Islet of Langerhans (tissue), 1 donor: ENCODE data around the gene ACTR5.

Experiments
- FAIRE-seq: peaks from one replicate; lab custom pipeline; 2011; peaks lifted over from hg19 to GRCh38; lab: Jason Lieb, UNC

The ACTR5 gene

DNA sequence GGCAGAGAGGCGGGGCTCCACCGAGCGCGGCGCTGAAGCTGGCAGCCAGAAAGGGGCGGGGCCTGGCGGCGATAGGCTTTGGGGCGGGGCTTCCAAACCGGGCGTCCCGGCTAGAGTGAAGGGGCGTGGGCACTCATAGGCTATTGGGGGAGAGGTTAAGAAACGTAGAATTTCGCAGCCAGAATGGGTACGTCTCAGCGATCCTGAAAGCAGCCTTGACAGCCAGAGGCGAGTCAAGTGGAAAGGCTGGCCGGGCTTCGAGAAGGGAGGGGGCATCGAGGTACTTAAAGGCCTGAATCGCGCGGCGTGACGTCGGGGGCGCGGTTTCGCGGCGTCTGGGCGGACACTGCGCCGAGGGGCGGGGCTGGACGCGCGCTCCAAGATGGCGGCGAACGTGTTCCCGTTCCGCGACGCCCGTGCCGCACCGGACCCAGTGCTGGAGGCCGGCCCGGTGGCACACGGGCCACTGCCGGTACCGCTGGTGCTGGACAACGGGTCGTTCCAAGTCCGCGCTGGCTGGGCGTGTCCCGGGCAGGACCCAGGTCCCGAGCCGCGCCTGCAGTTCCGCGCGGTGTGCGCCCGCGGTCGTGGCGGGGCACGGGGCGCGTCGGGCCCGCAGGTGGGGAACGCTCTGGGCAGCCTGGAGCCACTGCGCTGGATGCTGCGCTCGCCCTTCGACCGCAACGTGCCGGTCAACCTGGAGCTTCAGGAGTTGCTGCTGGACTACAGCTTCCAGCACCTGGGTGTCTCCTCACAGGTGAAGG is at the start of gene ACTR5:
ACTR5 (plus strand) TSS at position 364 of the 764 bp plus-strand sequence; CDS start at position 383, 19 bp downstream.
- FAIRE-seq: no peak

- FAIRE-seq: no peak
Measured at GRCh38 chr20:38698541-38698940, 49.7 kb upstream of the ACTR5 start.

DNA sequence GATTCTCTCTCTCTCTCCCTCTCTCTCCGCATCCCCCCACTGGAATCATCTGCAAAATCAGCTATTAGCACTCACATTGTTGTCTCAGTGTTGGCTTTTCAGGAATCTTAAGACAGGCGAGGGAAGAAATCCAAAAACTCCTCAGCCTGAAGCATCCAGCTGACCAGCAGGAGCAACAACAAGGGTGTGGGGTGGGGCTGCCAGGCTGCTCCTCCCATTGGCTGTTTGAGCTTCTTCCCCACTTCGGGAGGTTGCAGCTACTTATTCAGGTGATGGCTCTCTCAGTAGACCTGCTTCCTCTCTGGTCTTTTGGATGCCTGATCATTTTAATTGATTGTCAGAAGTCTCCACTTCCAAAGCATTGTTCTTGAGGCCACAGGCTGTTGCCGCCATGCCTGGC is 48.1 kb upstream of the ACTR5 start:
- no peak for FAIRE-seq

DNA sequence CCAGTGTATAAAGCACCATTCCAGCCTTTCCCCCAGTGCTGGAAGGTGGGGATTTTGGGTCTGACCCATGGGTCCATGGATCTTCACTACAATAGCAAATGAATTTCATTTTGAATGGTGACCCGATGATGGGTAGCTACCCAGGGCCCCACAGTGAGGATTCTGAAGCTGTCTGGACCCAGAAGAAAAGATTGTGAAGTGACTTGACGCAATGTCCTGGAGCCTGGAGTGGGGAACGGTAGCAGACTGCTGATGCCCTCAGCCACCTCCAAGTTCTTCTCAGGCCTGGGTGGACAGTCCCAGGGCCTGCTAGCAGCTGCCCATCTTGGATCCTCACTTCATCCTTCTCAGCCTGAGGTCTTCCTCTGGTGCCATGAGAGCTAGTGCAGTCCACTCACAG is 47.3 kb upstream of the ACTR5 start:
- no peak for FAIRE-seq

DNA sequence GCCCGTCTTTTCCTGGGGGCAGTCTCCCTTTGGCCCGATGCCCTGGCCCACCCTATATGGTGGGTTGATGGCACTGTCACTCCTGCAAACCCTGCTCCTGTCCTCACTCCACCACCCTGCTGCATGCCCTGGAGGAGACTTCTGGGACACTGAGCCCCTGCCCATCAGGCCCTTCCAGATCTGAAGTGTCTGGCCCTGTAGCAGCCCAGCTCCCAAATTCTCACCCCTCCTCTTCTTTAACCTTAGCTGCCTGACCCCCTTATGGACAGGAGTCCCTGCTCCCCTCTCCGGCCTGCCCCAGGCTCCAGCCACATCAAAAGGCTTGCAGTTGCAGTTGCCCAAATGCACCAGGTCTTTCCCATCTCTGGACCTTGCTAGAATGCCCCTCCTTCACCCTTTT is 44.7 kb upstream of the ACTR5 start:
- FAIRE-seq: no peak

- FAIRE-seq: no peak
Measured at GRCh38 chr20:38704136-38704535, 44.1 kb upstream of the ACTR5 start.

- no peak for FAIRE-seq
Measured at GRCh38 chr20:38706509-38706908, 41.8 kb upstream of the ACTR5 start.

DNA sequence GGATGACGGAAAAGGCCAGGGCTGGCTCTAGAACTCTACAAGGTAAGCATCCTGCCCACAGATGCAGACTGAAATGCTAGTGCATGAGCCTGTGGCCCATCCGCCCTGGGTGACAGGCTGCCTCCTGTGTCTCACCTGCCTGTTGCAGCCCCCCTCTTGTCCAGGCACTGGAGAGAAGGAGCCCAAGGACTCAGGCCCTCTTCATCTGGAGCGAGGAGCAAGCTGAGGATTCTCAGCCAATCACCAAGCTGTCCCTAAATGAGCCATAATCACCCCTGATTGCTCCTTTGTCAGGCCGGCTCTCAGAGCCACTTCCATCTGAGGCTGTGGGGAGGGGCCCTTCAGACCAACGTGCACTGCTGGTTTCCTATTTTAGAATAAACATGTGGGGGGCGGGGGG is 34.0 kb upstream of the ACTR5 start:
- no peak for FAIRE-seq

DNA sequence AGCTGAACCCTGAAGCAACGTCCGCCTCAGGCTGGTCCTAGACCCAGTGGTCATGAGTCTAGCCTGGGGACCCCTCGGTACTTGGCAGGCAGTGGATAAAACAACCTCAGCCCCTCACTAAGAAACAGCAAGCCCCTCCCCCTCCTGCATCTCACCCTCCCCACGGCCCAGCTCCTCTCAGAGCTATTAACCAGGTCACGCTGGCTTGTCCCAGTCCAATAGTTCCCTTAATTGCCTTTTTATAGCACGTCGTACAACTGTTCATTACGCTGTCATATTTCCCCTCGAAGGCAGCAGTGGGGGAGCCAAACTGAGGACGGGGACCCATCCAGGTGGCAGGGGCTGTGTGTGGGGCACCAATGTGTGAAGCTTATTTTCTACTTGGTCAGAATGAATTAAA is 32.6 kb upstream of the ACTR5 start:
- no peak for FAIRE-seq

DNA sequence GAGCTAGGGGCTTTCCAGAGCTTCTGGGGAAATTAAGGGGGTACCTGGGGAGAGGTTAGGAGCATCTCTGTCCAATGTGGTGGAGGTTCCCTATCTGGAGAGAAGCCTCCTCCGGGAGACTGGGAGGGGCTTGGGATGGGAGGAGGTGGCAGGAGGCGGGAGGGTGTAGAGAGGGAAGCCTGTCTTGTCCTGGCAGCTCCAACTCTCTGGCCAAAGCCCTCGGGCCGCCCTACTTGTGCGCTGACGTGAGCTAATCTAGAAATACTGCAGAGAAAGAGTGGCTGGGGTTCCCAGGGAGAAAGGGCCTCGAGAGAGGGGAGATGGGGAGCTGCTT is 25.6 kb upstream of the ACTR5 start:
- FAIRE-seq: no peak

- no peak for FAIRE-seq
Measured at GRCh38 chr20:38723017-38723847, 25.0 kb upstream of the ACTR5 start.

GRCh38 chr20:38723848-38724625 is 24.2 kb upstream of the ACTR5 start, which contains the start of gene SLC32A1:
SLC32A1 (plus strand) TSS chr20:38724486; CDS start chr20:38724725, 239 bp downstream.
- no peak for FAIRE-seq

GRCh38 chr20:38724626-38725147 is 23.6 kb upstream of the ACTR5 start:
- FAIRE-seq: no peak

DNA sequence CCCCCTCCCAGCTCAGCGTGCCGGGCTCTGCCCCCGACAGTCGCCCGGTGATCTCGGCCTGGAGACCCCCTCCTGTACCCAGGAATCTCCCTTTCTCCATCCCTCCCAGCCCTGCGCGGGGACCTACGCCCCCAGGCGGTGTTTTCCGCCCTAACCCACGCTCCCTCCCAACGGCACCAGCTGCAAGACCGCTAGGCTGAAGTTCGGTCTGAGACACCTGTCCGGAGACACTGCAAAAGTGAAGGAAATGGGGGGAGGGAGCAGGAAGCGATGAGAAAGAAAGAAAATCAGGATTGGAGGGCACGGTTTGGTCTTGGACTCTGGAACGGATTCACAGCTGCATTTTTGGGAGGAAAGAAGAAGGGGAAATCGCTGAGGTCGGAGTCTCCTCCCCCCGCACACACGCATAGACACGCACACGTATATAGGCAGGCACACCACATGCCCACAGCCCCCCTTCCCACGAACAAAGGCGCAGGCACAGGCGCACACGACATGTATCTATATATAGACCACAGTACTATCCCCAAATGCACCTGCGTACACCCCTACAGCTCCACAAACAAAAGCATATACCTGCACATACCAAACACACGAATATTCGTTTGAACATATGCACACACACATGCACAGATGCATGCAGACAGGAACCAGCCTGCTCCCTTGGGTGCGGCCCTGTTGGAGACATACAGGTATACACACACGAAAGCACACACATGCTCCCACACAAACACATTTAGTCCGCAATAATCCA is 22.9 kb upstream of the ACTR5 start:
- FAIRE-seq: no peak

DNA sequence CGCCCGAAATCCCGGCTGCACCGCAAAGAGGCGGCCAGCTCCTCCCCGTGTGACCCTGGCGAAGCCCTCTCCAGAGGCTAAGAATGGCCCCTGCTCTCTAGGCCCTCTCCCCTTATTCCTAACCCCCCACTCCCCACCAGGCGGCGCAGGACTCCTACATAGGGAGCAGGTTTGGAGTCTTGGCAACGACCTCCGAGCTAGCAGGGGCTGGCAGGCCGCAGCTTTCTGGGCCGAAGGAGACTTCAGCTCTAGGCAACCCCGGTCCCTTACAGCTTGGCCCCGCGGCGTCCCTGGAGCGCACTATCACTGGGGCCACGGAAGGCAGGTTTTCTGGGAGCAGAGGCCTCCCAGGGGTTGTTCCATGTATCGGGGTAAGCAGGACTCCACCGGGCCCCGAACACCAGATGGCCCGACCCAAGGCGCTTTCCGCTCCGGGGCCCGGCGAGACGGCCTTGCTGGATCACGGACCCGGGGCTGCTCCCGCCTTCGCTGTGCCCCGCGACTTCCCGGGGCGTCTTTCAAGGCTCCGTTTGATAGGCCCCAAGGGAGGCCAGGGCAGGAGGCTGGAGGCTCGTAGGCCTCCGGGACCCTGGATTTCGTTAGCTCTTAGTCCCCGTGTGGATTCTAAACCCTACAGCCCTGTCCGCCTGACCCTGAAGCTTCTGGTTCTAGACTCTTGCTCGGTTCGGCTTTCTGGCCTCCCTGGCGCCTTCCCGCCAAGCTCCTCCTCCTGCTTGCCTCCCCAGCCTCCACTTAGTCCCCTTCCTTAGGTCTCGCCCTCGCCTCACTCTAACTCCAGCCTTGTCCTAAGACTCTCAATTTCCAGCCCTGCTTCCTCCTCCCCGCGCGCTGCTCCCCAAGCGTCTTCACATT is 22.1 kb upstream of the ACTR5 start:
- FAIRE-seq: no peak

GRCh38 chr20:38726804-38727606 is 21.3 kb upstream of the ACTR5 start:
- FAIRE-seq: no peak

DNA sequence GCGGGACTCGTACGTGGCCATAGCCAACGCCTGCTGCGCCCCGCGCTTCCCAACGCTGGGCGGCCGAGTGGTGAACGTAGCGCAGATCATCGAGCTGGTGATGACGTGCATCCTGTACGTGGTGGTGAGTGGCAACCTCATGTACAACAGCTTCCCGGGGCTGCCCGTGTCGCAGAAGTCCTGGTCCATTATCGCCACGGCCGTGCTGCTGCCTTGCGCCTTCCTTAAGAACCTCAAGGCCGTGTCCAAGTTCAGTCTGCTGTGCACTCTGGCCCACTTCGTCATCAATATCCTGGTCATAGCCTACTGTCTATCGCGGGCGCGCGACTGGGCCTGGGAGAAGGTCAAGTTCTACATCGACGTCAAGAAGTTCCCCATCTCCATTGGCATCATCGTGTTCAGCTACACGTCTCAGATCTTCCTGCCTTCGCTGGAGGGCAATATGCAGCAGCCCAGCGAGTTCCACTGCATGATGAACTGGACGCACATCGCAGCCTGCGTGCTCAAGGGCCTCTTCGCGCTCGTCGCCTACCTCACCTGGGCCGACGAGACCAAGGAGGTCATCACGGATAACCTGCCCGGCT is 20.6 kb upstream of the ACTR5 start:
- FAIRE-seq: no peak

DNA sequence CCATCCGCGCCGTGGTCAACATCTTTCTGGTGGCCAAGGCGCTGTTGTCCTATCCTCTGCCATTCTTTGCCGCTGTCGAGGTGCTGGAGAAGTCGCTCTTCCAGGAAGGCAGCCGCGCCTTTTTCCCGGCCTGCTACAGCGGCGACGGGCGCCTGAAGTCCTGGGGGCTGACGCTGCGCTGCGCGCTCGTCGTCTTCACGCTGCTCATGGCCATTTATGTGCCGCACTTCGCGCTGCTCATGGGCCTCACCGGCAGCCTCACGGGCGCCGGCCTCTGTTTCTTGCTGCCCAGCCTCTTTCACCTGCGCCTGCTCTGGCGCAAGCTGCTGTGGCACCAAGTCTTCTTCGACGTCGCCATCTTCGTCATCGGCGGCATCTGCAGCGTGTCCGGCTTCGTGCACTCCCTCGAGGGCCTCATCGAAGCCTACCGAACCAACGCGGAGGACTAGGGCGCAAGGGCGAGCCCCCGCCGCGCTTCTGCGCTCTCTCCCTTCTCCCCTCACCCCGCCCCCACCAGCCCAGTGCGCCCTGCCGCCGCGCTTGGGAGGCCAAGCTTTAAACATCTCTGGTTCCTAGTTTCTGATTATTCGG is 20.0 kb upstream of the ACTR5 start:
- FAIRE-seq: no peak
